Measurements from ENCODE around the gene ETS1.
A peak's percentile ranks its signal among the peaks of the same experiment; 100 is the strongest.

The ETS1 gene

DNA sequence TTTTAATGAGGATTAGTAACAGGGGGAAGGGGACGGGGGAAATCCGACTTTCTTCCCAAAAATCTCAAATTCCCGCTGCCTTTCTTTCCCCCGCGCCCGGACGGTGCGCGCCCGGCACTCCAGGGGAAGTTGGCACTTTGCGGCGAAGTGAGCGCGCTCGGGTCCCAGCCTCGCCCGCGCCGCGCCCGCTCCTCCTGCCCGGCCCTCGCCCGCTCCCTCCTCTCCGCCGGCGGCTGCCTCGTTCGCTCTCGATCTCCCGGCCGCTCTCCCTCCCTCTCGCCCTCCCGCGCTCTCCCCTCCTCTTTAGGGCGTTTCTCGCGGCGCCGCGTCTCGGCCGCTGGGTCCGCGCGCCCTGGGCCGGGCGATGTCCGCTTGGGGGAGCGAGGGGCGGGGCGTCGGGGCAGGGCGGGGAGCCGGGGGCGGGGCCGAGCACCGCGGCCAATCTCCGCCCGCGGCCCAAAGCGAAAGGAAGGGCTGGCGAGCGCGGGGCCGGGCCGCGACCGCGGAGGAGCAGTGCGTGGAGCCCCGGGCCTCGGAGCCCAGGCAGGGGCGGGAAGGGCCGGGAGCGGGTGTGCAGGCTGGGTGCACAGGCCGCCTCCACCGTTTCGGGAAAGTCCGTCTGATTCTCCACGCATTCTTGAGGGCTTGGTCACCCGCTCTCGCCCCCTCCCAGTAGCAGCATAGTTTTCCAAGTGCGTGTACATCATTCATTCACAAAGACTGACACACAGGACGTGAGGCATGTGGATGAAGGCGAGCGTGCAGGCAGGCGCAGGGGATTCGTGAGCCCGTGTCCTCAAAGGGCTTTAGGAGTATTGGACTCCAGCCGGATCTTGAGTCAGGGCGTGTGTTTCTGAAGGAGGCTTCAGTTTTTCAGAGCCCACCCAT, 65.1 kb downstream of the ETS1 start (continued):
- TF ChIP-seq, protein P1, sequence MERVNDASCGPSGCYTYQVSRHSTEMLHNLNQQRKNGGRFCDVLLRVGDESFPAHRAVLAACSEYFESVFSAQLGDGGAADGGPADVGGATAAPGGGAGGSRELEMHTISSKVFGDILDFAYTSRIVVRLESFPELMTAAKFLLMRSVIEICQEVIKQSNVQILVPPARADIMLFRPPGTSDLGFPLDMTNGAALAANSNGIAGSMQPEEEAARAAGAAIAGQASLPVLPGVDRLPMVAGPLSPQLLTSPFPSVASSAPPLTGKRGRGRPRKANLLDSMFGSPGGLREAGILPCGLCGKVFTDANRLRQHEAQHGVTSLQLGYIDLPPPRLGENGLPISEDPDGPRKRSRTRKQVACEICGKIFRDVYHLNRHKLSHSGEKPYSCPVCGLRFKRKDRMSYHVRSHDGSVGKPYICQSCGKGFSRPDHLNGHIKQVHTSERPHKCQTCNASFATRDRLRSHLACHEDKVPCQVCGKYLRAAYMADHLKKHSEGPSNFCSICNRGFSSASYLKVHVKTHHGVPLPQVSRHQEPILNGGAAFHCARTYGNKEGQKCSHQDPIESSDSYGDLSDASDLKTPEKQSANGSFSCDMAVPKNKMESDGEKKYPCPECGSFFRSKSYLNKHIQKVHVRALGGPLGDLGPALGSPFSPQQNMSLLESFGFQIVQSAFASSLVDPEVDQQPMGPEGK (tag by site-specific recombination; IDR thresholded peaks at IDR 0.05) = peak; percentile 33; the same call in 1 of the 2 replicates
- 0 out of 2 replicates have a peak, but pooled peaks have one; percentile 21 for TF ChIP-seq GLIS2 (tag by site-specific recombination; IDR thresholded peaks at IDR 0.05)
- TF ChIP-seq, protein P2, sequence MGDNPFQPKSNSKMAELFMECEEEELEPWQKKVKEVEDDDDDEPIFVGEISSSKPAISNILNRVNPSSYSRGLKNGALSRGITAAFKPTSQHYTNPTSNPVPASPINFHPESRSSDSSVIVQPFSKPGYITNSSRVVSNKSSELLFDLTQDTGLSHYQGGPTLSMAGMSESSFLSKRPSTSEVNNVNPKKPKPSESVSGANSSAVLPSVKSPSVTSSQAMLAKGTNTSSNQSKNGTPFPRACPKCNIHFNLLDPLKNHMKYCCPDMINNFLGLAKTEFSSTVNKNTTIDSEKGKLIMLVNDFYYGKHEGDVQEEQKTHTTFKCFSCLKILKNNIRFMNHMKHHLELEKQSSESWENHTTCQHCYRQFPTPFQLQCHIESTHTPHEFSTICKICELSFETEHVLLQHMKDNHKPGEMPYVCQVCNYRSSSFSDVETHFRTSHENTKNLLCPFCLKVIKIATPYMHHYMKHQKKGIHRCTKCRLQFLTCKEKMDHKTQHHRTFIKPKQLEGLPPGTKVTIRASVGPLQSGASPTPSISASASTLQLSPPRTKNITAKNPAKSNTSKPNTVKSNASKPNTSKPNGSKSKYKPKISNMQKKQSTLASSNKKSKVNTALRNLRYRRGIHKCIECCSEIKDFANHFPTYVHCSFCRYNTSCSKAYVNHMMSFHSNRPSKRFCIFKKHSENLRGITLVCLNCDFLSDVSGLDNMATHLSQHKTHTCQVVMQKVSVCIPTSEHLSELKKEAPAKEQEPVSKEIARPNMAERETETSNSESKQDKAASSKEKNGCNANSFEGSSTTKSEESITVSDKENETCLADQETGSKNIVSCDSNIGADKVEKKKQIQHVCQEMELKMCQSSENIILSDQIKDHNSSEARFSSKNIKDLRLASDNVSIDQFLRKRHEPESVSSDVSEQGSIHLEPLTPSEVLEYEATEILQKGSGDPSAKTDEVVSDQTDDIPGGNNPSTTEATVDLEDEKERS (tag by site-specific recombination; IDR thresholded peaks at IDR 0.05) = no peak
- TF ChIP-seq ZNF596 (tag by site-specific recombination; IDR thresholded peaks at IDR 0.05) = peak; percentile 53; the same call in 1 of the 2 replicates
- TF ChIP-seq ZNF214 (tag by site-specific recombination; IDR thresholded peaks at IDR 0.05; ENCODE audit: borderline replicate concordance) = no peak
- TF ChIP-seq ZNF558 (tag by site-specific recombination; IDR thresholded peaks at IDR 0.05) = no peak
- TF ChIP-seq HOXA7 (CRISPR knock-in tag; IDR thresholded peaks at IDR 0.05; ENCODE audit: borderline replicate concordance) = no peak
- no peak for TF ChIP-seq YY1 (tag by site-specific recombination; IDR thresholded peaks at IDR 0.05)
- TF ChIP-seq ZNF157 (tag by site-specific recombination; IDR thresholded peaks at IDR 0.05) = no peak
- no peak for TF ChIP-seq ZNF354C (tag by site-specific recombination; IDR thresholded peaks at IDR 0.05; ENCODE audit: borderline replicate concordance, low read depth)
- TF ChIP-seq ZNF391 (tag by site-specific recombination; IDR thresholded peaks at IDR 0.05; ENCODE audit: borderline replicate concordance, low read depth) = peak; percentile 33; the same call in 1 of the 2 replicates
- TF ChIP-seq ZNF658 (tag by site-specific recombination; IDR thresholded peaks at IDR 0.05) = no peak
- TF ChIP-seq, protein P3, sequence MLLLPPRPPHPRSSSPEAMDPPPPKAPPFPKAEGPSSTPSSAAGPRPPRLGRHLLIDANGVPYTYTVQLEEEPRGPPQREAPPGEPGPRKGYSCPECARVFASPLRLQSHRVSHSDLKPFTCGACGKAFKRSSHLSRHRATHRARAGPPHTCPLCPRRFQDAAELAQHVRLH (tag by site-specific recombination; IDR thresholded peaks at IDR 0.05) = no peak
- TF ChIP-seq ZNF529 (tag by site-specific recombination; IDR thresholded peaks at IDR 0.05; ENCODE audit: insufficient replicate concordance) = no peak
- no peak for TF ChIP-seq ZNF16 (tag by site-specific recombination; IDR thresholded peaks at IDR 0.05; ENCODE audit: low read depth)
- TF ChIP-seq, protein P4, sequence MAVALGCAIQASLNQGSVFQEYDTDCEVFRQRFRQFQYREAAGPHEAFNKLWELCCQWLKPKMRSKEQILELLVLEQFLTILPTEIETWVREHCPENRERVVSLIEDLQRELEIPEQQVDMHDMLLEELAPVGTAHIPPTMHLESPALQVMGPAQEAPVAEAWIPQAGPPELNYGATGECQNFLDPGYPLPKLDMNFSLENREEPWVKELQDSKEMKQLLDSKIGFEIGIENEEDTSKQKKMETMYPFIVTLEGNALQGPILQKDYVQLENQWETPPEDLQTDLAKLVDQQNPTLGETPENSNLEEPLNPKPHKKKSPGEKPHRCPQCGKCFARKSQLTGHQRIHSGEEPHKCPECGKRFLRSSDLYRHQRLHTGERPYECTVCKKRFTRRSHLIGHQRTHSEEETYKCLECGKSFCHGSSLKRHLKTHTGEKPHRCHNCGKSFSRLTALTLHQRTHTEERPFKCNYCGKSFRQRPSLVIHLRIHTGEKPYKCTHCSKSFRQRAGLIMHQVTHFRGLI (tag by site-specific recombination; IDR thresholded peaks at IDR 0.05) = no peak
- no peak; the same call in 1 of the 2 replicates for TF ChIP-seq SP3 (tag by site-specific recombination; IDR thresholded peaks at IDR 0.05)
- no peak for TF ChIP-seq SCRT2 (tag by site-specific recombination; IDR thresholded peaks at IDR 0.05)
- TF ChIP-seq, protein P5, sequence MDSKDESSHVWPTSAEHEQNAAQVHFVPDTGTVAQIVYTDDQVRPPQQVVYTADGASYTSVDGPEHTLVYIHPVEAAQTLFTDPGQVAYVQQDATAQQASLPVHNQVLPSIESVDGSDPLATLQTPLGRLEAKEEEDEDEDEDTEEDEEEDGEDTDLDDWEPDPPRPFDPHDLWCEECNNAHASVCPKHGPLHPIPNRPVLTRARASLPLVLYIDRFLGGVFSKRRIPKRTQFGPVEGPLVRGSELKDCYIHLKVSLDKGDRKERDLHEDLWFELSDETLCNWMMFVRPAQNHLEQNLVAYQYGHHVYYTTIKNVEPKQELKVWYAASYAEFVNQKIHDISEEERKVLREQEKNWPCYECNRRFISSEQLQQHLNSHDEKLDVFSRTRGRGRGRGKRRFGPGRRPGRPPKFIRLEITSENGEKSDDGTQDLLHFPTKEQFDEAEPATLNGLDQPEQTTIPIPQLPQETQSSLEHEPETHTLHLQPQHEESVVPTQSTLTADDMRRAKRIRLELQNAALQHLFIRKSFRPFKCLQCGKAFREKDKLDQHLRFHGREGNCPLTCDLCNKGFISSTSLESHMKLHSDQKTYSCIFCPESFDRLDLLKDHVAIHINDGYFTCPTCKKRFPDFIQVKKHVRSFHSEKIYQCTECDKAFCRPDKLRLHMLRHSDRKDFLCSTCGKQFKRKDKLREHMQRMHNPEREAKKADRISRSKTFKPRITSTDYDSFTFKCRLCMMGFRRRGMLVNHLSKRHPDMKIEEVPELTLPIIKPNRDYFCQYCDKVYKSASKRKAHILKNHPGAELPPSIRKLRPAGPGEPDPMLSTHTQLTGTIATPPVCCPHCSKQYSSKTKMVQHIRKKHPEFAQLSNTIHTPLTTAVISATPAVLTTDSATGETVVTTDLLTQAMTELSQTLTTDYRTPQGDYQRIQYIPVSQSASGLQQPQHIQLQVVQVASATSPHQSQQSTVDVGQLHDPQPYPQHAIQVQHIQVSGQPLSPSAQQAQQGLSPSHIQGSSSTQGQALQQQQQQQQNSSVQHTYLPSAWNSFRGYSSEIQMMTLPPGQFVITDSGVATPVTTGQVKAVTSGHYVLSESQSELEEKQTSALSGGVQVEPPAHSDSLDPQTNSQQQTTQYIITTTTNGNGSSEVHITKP (tag by site-specific recombination; IDR thresholded peaks at IDR 0.05) = 0 out of 2 replicates have a peak, but pooled peaks have one; percentile 4
- no peak; the same call in 1 of the 2 replicates for TF ChIP-seq WT1 (tag by site-specific recombination; IDR thresholded peaks at IDR 0.05)
- TF ChIP-seq, protein P6, sequence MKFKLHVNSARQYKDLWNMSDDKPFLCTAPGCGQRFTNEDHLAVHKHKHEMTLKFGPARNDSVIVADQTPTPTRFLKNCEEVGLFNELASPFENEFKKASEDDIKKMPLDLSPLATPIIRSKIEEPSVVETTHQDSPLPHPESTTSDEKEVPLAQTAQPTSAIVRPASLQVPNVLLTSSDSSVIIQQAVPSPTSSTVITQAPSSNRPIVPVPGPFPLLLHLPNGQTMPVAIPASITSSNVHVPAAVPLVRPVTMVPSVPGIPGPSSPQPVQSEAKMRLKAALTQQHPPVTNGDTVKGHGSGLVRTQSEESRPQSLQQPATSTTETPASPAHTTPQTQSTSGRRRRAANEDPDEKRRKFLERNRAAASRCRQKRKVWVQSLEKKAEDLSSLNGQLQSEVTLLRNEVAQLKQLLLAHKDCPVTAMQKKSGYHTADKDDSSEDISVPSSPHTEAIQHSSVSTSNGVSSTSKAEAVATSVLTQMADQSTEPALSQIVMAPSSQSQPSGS (tag by site-specific recombination; IDR thresholded peaks at IDR 0.05; ENCODE audit: low read depth) = no peak
- no peak for TF ChIP-seq SETDB1 (IDR thresholded peaks at IDR 0.05; ENCODE audit: insufficient read length, low read length)
- TF ChIP-seq ZNF701 (tag by site-specific recombination; IDR thresholded peaks at IDR 0.05) = no peak

Measured in HEK293 (cell line).